Measurements from ENCODE around the gene SS18L1.

SS18L1 gene

GRCh38 chr20:62119115-62119514 lies 24.5 kb upstream of the SS18L1 start:
- H3K4me1 ChIP-seq (ENCODE audit: low read depth, poor library complexity, severe bottlenecking): peaks cover 9% of the 10 kb centered on the region
- no peaks in the 10 kb centered on the region for H3K36me3 ChIP-seq (ENCODE audit: insufficient read depth)
- no peak overlapping the region for H3K4me3 ChIP-seq (IDR thresholded peaks at IDR 0.05; ENCODE audit: insufficient read depth, low read depth, low read length)
- no peak for TF ChIP-seq CTCF (conservative IDR thresholded peaks at IDR 0.05; ENCODE audit: low read depth, low read length)
- no peak overlapping the region for H3K4me2 ChIP-seq
- no peak overlapping the region for H3K9ac ChIP-seq
- no peak overlapping the region for H3K27ac ChIP-seq
- H3K79me2 ChIP-seq (ENCODE audit: insufficient read depth, low read depth): peaks cover 12% of the 10 kb centered on the region
- no peak overlapping the region for H2AFZ ChIP-seq (ENCODE audit: low read depth)
- H3K27me3 ChIP-seq (ENCODE audit: insufficient read depth, low read depth): peaks cover 60% of the 10 kb centered on the region; the same call in 1 of the 2 replicates
- 0 out of 2 replicates have a peak, but pooled peaks cover 5% of the 10 kb centered on the region for H4K20me1 ChIP-seq (ENCODE audit: insufficient read depth)

- Histone ChIP-seq H3K4me1 (ENCODE audit: low read depth, poor library complexity, severe bottlenecking) (peaks cover 11% of the 10 kb centered on the region), H3K36me3 (ENCODE audit: insufficient read depth) (no peaks in the 10 kb centered on the region), H3K79me2 (ENCODE audit: insufficient read depth, low read depth) (peaks cover 15% of the 10 kb centered on the region), H3K9ac (no peak overlapping the region), H3K4me2 (no peak overlapping the region), H3K27me3 (ENCODE audit: insufficient read depth, low read depth) (peaks cover 55% of the 10 kb centered on the region; the same call in 1 of the 2 replicates), H3K27ac (no peak overlapping the region), H3K4me3 (IDR thresholded peaks at IDR 0.05; ENCODE audit: insufficient read depth, low read depth, low read length) (no peak overlapping the region), H2AFZ (ENCODE audit: low read depth) (no peak overlapping the region), H4K20me1 (ENCODE audit: insufficient read depth) (0 out of 2 replicates have a peak, but pooled peaks cover 5% of the 10 kb centered on the region)
- no peak for TF ChIP-seq CTCF (conservative IDR thresholded peaks at IDR 0.05; ENCODE audit: low read depth, low read length)
Measured at GRCh38 chr20:62119591-62120364, 23.8 kb upstream of the SS18L1 start.

- Histone ChIP-seq H3K4me1 (ENCODE audit: low read depth, poor library complexity, severe bottlenecking) (peaks cover 11% of the 10 kb centered on the region), H4K20me1 (ENCODE audit: insufficient read depth) (0 out of 2 replicates have a peak, but pooled peaks cover 5% of the 10 kb centered on the region), H3K4me2 (no peak overlapping the region), H3K9ac (no peak overlapping the region), H3K36me3 (ENCODE audit: insufficient read depth) (peaks cover 3% of the 10 kb centered on the region; the same call in 1 of the 2 replicates), H3K4me3 (IDR thresholded peaks at IDR 0.05; ENCODE audit: insufficient read depth, low read depth, low read length) (no peak overlapping the region), H3K79me2 (ENCODE audit: insufficient read depth, low read depth) (peaks cover 19% of the 10 kb centered on the region), H2AFZ (ENCODE audit: low read depth) (peak overlapping the region; percentile 74; the same call in 1 of the 2 replicates), H3K27ac (no peak overlapping the region), H3K27me3 (ENCODE audit: insufficient read depth, low read depth) (peaks cover 49% of the 10 kb centered on the region; the same call in 1 of the 2 replicates)
- TF ChIP-seq CTCF (conservative IDR thresholded peaks at IDR 0.05; ENCODE audit: low read depth, low read length): no peak
Measured at GRCh38 chr20:62120365-62120762, 23.2 kb upstream of the SS18L1 start.

GRCh38 chr20:62120990-62121775 lies 22.4 kb upstream of the SS18L1 start:
- Histone ChIP-seq H3K36me3 (ENCODE audit: insufficient read depth) (peaks cover 6% of the 10 kb centered on the region; the same call in 1 of the 2 replicates), H3K79me2 (ENCODE audit: insufficient read depth, low read depth) (peaks cover 21% of the 10 kb centered on the region), H3K27ac (peak overlapping the region; percentile 54), H3K4me2 (peak overlapping the region; percentile 42), H3K9ac (peak overlapping the region; percentile 59), H3K4me1 (ENCODE audit: low read depth, poor library complexity, severe bottlenecking) (peaks cover 11% of the 10 kb centered on the region), H2AFZ (ENCODE audit: low read depth) (peak overlapping the region; percentile 74), H3K27me3 (ENCODE audit: insufficient read depth, low read depth) (peaks cover 41% of the 10 kb centered on the region; the same call in 1 of the 2 replicates), H4K20me1 (ENCODE audit: insufficient read depth) (0 out of 2 replicates have a peak, but pooled peaks cover 5% of the 10 kb centered on the region), H3K4me3 (IDR thresholded peaks at IDR 0.05; ENCODE audit: insufficient read depth, low read depth, low read length) (no peak overlapping the region)
- TF ChIP-seq CTCF (conservative IDR thresholded peaks at IDR 0.05; ENCODE audit: low read depth, low read length): no peak

All from KMS-11 (cell line).